Thymus (tissue), 11 donors: ENCODE data around the gene SECTM1. TPM values are rescaled to one million over a fixed set of nuclear protein-coding genes. Genes with fewer than 3 reads are reported as not detected.

Source experiments
- DNase-seq, 9 donors: peaks; one replicate each; pipeline ENCODE4 v3.0.0-alpha.2; 2013; ENCODE audit warnings: low spot score in 9 of 9, low read depth in 6 of 9, missing footprints in 1 of 9
- H3K27ac ChIP-seq, 2 donors: one replicate each; pipeline ENCODE4 v1.5.1; 2013; ENCODE audit warnings: control low read depth in 1 of 2, low read depth in 1 of 2, low read length in 1 of 2, mild to moderate bottlenecking in 1 of 2, moderate library complexity in 1 of 2
- H3K27me3 ChIP-seq, 2 donors: one replicate each; pipeline ENCODE4 v1.5.1; 2013; ENCODE audit warnings: low read length in 1 of 2; ENCODE audit not compliant: control insufficient read depth in 2 of 2, insufficient read depth in 1 of 2
- H3K36me3 ChIP-seq, 2 donors: one replicate each; pipeline ENCODE4 v1.5.1; 2013; ENCODE audit warnings: low read length in 1 of 2, mild to moderate bottlenecking in 1 of 2, moderate library complexity in 1 of 2; ENCODE audit not compliant: control insufficient read depth in 2 of 2, insufficient read depth in 2 of 2
- H3K4me1 ChIP-seq, 2 donors: one replicate each; pipeline ENCODE4 v1.5.1; 2013; ENCODE audit warnings: low read length in 2 of 2; ENCODE audit not compliant: control insufficient read depth in 2 of 2, insufficient read depth in 2 of 2
- H3K4me3 ChIP-seq, 2 donors: one replicate each; pipeline ENCODE4 v1.5.1; 2013; ENCODE audit warnings: low read length in 2 of 2, control low read depth in 1 of 2, mild to moderate bottlenecking in 1 of 2
- H3K9me3 ChIP-seq, 2 donors: one replicate each; pipeline ENCODE4 v1.5.1; 2013; ENCODE audit warnings: low read length in 1 of 2, mild to moderate bottlenecking in 1 of 2; ENCODE audit not compliant: control insufficient read depth in 2 of 2, insufficient read depth in 1 of 2
- WGBS: extraction: QIAGEN DNeasy Blood & Tissue Kit; methylation state at CpG from one replicate; pipeline ENCODE4 v1.1.7; 2013; 5-methylcytosine and 5-hydroxymethylcytosine counted together
- polyA plus RNA-seq: library from polyadenylated mRNA; stranded (reverse); fragments of 200-250 nt; gene quantifications from one replicate; pipeline ENCODE4 v1.2.3, GENCODE V29; 2013
- total RNA-seq: library from RNA; stranded (reverse); fragments of 120-200 nt; gene quantifications from one replicate; pipeline ENCODE4 v1.2.4, GENCODE V29; 2013
- donor health status: healthy.

The SECTM1 gene
- total and polyA plus RNA-seq, 2 donors = 7.5 to 11.7 TPM

- WGBS = 89% methylated on average over 30 of the region's 30 CpGs
- H3K27ac ChIP-seq = no peak overlapping the region
- DNase-seq = no peak
- H3K36me3 ChIP-seq = no peaks in the 10 kb centered on the region
- H3K27me3 ChIP-seq = peaks cover 2 to 19% of the 10 kb centered on the region in 2 donors
- H3K4me3 ChIP-seq = no peak overlapping the region
- peaks cover 3 to 22% of the 10 kb centered on the region in 2 donors for H3K4me1 ChIP-seq
- H3K9me3 ChIP-seq = no peaks in the 10 kb centered on the region
Observed at GRCh38 chr17:82325286-82326180, 8.0 kb downstream of the SECTM1 start.

- peaks cover 0 to 2% of the 10 kb centered on the region in 2 donors for H3K9me3 ChIP-seq
- no peaks in the 10 kb centered on the region for H3K36me3 ChIP-seq
- 74% methylated on average over 25 of the region's 25 CpGs for WGBS
- DNase-seq = no peak
- no peak overlapping the region for H3K27ac ChIP-seq
- peaks cover 0 to 15% of the 10 kb centered on the region in 2 donors for H3K4me1 ChIP-seq
- H3K4me3 ChIP-seq = no peak overlapping the region
- peaks cover 2 to 15% of the 10 kb centered on the region in 2 donors for H3K27me3 ChIP-seq
Observed at GRCh38 chr17:82324566-82325285, 8.8 kb downstream of the SECTM1 start.

DNA sequence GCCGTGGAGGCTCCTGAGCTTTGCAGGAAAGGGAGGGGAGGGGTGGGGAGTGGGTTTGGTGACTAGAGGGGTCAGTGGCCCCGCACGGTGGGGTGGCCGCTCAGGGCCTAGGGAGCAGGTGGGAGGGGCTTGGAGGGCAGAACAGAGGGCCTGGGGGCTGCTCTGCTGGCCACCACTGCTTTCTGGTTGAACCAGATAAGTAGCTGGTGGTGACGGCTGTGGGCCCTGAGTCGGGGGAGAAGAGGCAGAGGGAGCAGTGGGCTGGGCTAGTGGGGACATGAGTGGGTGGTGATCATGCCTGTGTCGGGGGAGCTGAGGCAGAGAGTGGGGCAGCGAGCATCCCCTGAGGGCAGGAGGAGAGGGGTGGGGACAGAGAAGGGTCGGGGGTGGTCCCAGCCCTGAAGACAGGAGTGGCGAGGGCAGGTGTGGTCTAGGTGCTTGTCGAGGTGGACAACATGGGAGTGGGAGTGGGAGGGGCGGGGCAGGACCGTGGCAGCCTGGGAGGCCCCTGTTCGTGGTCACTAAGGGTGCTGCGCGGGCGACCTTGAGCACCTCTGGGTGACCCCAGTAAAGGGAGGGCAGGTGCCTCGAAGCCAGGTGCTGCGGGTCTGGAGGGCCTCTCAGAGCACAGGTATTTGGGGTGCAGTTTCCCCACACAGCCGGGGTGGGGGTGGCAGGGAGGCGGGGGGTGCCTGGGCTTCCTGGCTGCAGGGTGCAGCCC lies 9.9 kb downstream of the SECTM1 start:
- Histone ChIP-seq H3K27ac (no peak overlapping the region), H3K4me1 (peaks cover 0 to 15% of the 10 kb centered on the region in 2 donors), H3K9me3 (peaks cover 0 to 13% of the 10 kb centered on the region in 2 donors), H3K4me3 (no peak overlapping the region), H3K36me3 (no peaks in the 10 kb centered on the region), H3K27me3 (peaks cover 2 to 14% of the 10 kb centered on the region in 2 donors)
- WGBS = 87% methylated on average over 21 of the region's 21 CpGs
- DNase-seq = no peak

GRCh38 chr17:82322526-82323453 lies 10.8 kb downstream of the SECTM1 start:
- H3K27me3 ChIP-seq = peaks cover 2 to 14% of the 10 kb centered on the region in 2 donors
- H3K4me3 ChIP-seq = no peak overlapping the region
- 97% methylated on average over 28 of the region's 28 CpGs for WGBS
- DNase-seq = no peak
- peaks cover under 1 to 17% of the 10 kb centered on the region in 2 donors for H3K4me1 ChIP-seq
- no peaks in the 10 kb centered on the region for H3K36me3 ChIP-seq
- H3K9me3 ChIP-seq = peaks cover 0 to 16% of the 10 kb centered on the region in 2 donors
- no peak overlapping the region for H3K27ac ChIP-seq

GRCh38 chr17:82321947-82322466 lies 11.6 kb downstream of the SECTM1 start:
- Histone ChIP-seq H3K27me3 (peaks cover 2 to 17% of the 10 kb centered on the region in 2 donors), H3K4me1 (peaks cover 4 to 25% of the 10 kb centered on the region in 2 donors), H3K36me3 (no peaks in the 10 kb centered on the region), H3K9me3 (peaks cover 0 to 16% of the 10 kb centered on the region in 2 donors), H3K27ac (no peak overlapping the region), H3K4me3 (no peak overlapping the region)
- WGBS = 69% methylated on average over 21 of the region's 21 CpGs
- no peak for DNase-seq

DNA sequence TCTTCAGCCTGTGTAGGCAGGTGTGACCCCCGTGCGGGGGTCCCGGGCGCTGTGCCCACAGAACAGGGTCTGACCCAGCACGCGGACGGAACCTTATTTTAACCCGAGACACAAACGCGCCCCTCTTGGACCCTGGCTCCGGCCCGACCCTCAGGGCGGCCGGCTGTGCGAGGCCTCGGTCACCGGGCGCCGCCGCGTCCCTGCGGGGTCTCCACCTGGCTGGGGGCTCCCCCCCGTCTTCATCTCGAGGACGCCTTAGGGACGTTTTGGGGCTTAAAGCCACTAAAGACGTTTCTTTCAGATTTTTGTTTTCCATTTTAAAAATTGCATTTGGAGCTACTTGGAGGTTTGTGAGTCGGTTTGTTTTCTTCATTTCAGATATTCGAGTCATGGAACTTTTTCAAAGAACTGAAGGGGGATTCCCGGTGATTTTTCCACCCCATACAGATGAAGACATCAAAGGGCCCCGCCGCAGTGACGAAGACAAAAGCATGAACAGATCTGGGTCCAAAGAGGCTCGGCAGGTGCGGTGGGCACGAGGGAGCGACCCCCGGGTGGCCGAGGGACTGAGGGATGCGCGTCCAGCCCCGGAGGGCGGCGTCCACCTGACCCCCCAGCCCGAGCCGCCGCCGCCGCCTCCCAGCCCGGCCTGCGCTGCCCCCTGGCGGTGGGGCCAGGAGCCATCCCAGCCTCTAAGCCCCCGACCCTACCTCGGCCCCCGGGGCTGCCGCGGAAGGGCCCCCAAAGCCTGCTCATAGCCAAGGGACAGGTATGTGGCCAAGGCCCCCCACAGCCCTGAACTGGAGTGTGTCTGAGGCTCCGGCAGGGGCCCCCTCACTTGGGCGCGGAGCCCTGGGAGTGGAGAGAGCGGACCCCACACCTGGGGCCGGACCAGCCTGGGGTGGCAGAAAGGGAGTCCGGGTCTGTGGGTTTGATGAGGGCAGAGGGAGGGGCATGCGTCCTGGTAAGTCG lies 12.3 kb downstream of the SECTM1 start:
- Histone ChIP-seq H3K4me1 (peaks cover 7 to 33% of the 10 kb centered on the region in 2 donors), H3K27me3 (peaks cover 2 to 18% of the 10 kb centered on the region in 2 donors), H3K27ac (no peak overlapping the region), H3K4me3 (peak overlapping the region in 1 of 2 donors; percentile 22), H3K9me3 (peaks cover 0 to 16% of the 10 kb centered on the region in 2 donors), H3K36me3 (no peaks in the 10 kb centered on the region)
- 54% methylated on average over 65 of the region's 65 CpGs for WGBS
- peak in 1 of 9 donors; percentile 59 for DNase-seq

GRCh38 chr17:82320140-82320840 lies 13.3 kb downstream of the SECTM1 start:
- no peak for DNase-seq
- peaks cover 0 to 27% of the 10 kb centered on the region in 2 donors for H3K27me3 ChIP-seq
- WGBS = 94% methylated on average over 26 of the region's 26 CpGs
- peaks cover 17 to 42% of the 10 kb centered on the region in 2 donors for H3K4me1 ChIP-seq
- peaks cover 0 to 1% of the 10 kb centered on the region in 2 donors for H3K36me3 ChIP-seq
- peaks cover 0 to 16% of the 10 kb centered on the region in 2 donors for H3K9me3 ChIP-seq
- H3K27ac ChIP-seq = peak overlapping the region in 1 of 2 donors; percentile 18
- no peak overlapping the region for H3K4me3 ChIP-seq
